OCI-LY1 (cell line): Measurements from ENCODE around the gene MPHOSPH9.

ENCODE experiments used
- H2AFZ ChIP-seq: fragments of 200-600 bp; sonication (generic), shearing (Covaris generic); 2 replicates; pipeline ENCODE4 v1.6.0; 2014; ENCODE audit warnings: antibody characterized with exemption, mild to moderate bottlenecking, low read length
- H3F3A ChIP-seq: fragments of 200-600 bp; sonication (generic), shearing (Covaris generic); 2 replicates; pipeline ENCODE4 v1.6.0; 2014; ENCODE audit warnings: mild to moderate bottlenecking, antibody characterized with exemption, low read length, moderate library complexity; ENCODE audit not compliant: insufficient read depth
- H3K27ac ChIP-seq: fragments of 200-600 bp; sonication (generic); 2 replicates; pipeline ENCODE4 v1.5.1; 2014; ENCODE audit warnings: low read length, mixed run types, mild to moderate bottlenecking, low read depth; ENCODE audit not compliant: poor library complexity, severe bottlenecking
- H3K27me3 ChIP-seq: fragments of 200-600 bp; sonication (generic); 2 replicates; pipeline ENCODE4 v1.6.0; 2014; ENCODE audit warnings: antibody characterized with exemption, mild to moderate bottlenecking, low read length, moderate library complexity; ENCODE audit not compliant: insufficient read depth
- H3K36me3 ChIP-seq: fragments of 200-600 bp; sonication (generic); 2 replicates; pipeline ENCODE4 v1.6.1; 2014; ENCODE audit warnings: mild to moderate bottlenecking, antibody characterized with exemption, low read length, moderate library complexity, mixed read lengths; ENCODE audit not compliant: insufficient read depth
- H3K4me1 ChIP-seq: fragments of 200-600 bp; sonication (generic); 2 replicates; pipeline ENCODE4 v1.5.1; 2014; ENCODE audit warnings: mild to moderate bottlenecking, low read length, moderate library complexity; ENCODE audit not compliant: insufficient read depth, severe bottlenecking
- H3K4me2 ChIP-seq: fragments of 200-600 bp; sonication (generic), shearing (Covaris generic); 2 replicates; pipeline ENCODE4 v1.6.1; 2014; ENCODE audit warnings: low read length
- H3K4me3 ChIP-seq: fragments of 200-600 bp; sonication (generic); 2 replicates; pipeline ENCODE4 v1.5.1; 2014; ENCODE audit warnings: low read length, low read depth, mild to moderate bottlenecking, mixed read lengths; ENCODE audit not compliant: poor library complexity, severe bottlenecking
- H3K79me2 ChIP-seq: fragments of 200-600 bp; shearing (Covaris generic); 2 replicates; pipeline ENCODE4 v1.6.1; 2016; ENCODE audit warnings: mixed run types, low read length, mixed read lengths; ENCODE audit not compliant: insufficient read depth
- H3K9ac ChIP-seq: fragments of 200-600 bp; sonication (generic), shearing (Covaris generic); 2 replicates; pipeline ENCODE4 v1.6.1; 2014; ENCODE audit warnings: mild to moderate bottlenecking, low read length, mixed read lengths
- H3K9me2 ChIP-seq: fragments of 200-600 bp; sonication (generic), shearing (Covaris generic); 2 replicates; pipeline ENCODE4 v1.6.1; 2014; ENCODE audit warnings: low read depth, mild to moderate bottlenecking, low read length, mixed read lengths
- H3K9me3 ChIP-seq: fragments of 200-600 bp; shearing (Covaris generic); 2 replicates; pipeline ENCODE4 v1.6.1; 2014; ENCODE audit warnings: low read length, mixed read lengths
- H4K20me1 ChIP-seq: fragments of 200-600 bp; sonication (generic), shearing (Covaris generic); 2 replicates; pipeline ENCODE4 v1.6.0; 2016; ENCODE audit warnings: mild to moderate bottlenecking, low read length; ENCODE audit not compliant: insufficient read depth
- CTCF ChIP-seq: fragments of 200-600 bp; sonication (generic), shearing (Covaris generic); IDR thresholded peaks from 2 replicates; pipeline ENCODE4 v1.5.1; 2017; ENCODE audit warnings: mild to moderate bottlenecking, antibody characterized with exemption, low read length, moderate library complexity, mixed read lengths
- EZH2 ChIP-seq: fragments of 200-600 bp; sonication (generic), shearing (Covaris generic); IDR thresholded peaks from 2 replicates; pipeline ENCODE4 v1.8.0; 2017; ENCODE audit warnings: borderline replicate concordance, mixed run types, mild to moderate bottlenecking, antibody characterized with exemption, low read length, moderate library complexity, mixed read lengths

Gene MPHOSPH9

DNA sequence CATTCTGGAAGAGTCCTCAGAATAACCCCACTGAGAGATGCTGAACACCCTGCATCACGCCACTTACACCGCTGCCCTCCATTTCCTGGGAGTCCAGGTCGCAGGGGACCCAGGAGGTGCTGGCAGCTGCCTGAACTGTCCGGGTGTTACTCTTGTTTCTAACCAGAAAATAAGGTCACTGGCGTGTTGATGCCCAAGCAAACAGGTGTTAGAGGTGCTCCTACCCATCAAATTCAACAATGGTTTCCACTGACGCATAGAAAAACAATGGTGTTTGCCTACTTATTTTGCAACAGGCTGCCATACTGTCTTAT is 105.8 kb downstream of the MPHOSPH9 start:
- Histone ChIP-seq H3K36me3 (peaks cover 23% of the 10 kb centered on the region), H4K20me1 (no peaks in the 10 kb centered on the region), H3K9me3 (no peaks in the 10 kb centered on the region), H3K4me1 (peaks cover 96% of the 10 kb centered on the region), H3K27ac (peak overlapping the region; percentile 100), H3K27me3 (no peaks in the 10 kb centered on the region), H2AFZ (no peak overlapping the region), H3K9me2 (no peaks in the 10 kb centered on the region), H3K4me2 (peak overlapping the region; percentile 59), H3K4me3 (peak overlapping the region; percentile 28), H3F3A (0 out of 2 replicates have a peak, but pooled peaks cover 4% of the 10 kb centered on the region), H3K9ac (peak overlapping the region; percentile 65), H3K79me2 (peaks cover 45% of the 10 kb centered on the region)
- TF ChIP-seq CTCF = no peak

- Histone ChIP-seq H3K4me1 (peaks cover 96% of the 10 kb centered on the region), H3K27ac (peak overlapping the region; percentile 100), H3K36me3 (peaks cover 23% of the 10 kb centered on the region), H3K79me2 (peaks cover 45% of the 10 kb centered on the region), H2AFZ (no peak overlapping the region), H4K20me1 (no peaks in the 10 kb centered on the region), H3K4me2 (peak overlapping the region; percentile 59), H3K4me3 (peak overlapping the region; percentile 28), H3K9me2 (no peaks in the 10 kb centered on the region), H3K9me3 (no peaks in the 10 kb centered on the region), H3K27me3 (no peaks in the 10 kb centered on the region), H3K9ac (peak overlapping the region; percentile 65), H3F3A (0 out of 2 replicates have a peak, but pooled peaks cover 7% of the 10 kb centered on the region)
- TF ChIP-seq CTCF (peak; percentile 44), EZH2 (no peak)
These were observed 106.4 kb downstream of the MPHOSPH9 start for GRCh38 chr12:123126294-123127181.

GRCh38 chr12:123122626-123123025 is 110.3 kb downstream of the MPHOSPH9 start:
- Histone ChIP-seq H3F3A (peaks cover 14% of the 10 kb centered on the region), H2AFZ (no peak overlapping the region), H3K9ac (peak overlapping the region; percentile 63), H3K27ac (peak overlapping the region; percentile 100), H3K9me3 (no peaks in the 10 kb centered on the region), H3K9me2 (no peaks in the 10 kb centered on the region), H3K4me2 (peak overlapping the region; percentile 27; the same call in 1 of the 2 replicates), H3K4me1 (peaks cover 98% of the 10 kb centered on the region), H3K79me2 (peaks cover 49% of the 10 kb centered on the region), H3K4me3 (no peak overlapping the region), H3K27me3 (no peaks in the 10 kb centered on the region), H4K20me1 (no peaks in the 10 kb centered on the region), H3K36me3 (peaks cover 11% of the 10 kb centered on the region; the same call in 1 of the 2 replicates)
- TF ChIP-seq EZH2 (no peak), CTCF (no peak)
